Mammary epithelial cell (primary cell): ENCODE measurements around the gene RBPJL.

Experiments used
- EZH2 ChIP-seq: IDR thresholded peaks from 2 replicates; pipeline ENCODE4 v1.6.1; 2012; ENCODE audit warnings: low read length, inconsistent platforms, borderline replicate concordance
- TF ChIP-seq, protein P1 (sequence below), 2 donors: IDR thresholded peaks in 1 of 2; conservative IDR thresholded peaks in 1 of 2; 2 replicates each; pipeline ENCODE4 v1.5.1; 2011 to 2012; ENCODE audit warnings: inconsistent platforms in 2 of 2, low read length in 2 of 2, mild to moderate bottlenecking in 2 of 2, control low read depth in 1 of 2, low read depth in 1 of 2; ENCODE audit not compliant: insufficient read depth in 1 of 2; ENCODE audit errors: extremely low read depth in 1 of 2

DNA sequence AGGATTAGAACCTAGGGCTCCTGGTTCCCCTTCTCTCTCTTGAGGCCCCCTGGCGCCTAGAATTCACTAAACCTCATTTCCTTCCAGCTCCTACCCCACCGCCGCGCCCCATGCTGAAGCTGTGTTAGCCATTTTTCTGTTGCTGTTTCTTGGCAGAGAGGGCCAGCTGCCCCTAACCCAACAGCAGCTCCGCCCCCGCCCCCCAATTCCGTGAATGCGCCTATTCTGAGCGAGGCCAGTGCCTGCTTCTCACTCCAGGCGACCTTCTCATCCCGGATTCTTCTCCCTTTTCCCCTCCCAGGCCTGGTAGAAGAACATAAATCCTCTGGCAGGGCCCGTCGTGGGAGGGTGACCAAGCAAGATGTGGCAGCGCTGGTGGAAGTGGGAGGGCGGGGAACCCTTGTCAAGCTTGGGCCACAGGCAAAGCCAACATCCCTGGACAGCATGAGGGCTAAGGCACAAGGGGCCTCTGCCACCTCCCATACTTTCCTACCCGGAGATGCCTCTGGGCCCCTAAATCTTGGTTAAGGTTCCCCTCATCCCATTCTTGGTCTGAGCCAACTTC lies 518 bp downstream of the RBPJL start:
- TF ChIP-seq, protein P1, sequence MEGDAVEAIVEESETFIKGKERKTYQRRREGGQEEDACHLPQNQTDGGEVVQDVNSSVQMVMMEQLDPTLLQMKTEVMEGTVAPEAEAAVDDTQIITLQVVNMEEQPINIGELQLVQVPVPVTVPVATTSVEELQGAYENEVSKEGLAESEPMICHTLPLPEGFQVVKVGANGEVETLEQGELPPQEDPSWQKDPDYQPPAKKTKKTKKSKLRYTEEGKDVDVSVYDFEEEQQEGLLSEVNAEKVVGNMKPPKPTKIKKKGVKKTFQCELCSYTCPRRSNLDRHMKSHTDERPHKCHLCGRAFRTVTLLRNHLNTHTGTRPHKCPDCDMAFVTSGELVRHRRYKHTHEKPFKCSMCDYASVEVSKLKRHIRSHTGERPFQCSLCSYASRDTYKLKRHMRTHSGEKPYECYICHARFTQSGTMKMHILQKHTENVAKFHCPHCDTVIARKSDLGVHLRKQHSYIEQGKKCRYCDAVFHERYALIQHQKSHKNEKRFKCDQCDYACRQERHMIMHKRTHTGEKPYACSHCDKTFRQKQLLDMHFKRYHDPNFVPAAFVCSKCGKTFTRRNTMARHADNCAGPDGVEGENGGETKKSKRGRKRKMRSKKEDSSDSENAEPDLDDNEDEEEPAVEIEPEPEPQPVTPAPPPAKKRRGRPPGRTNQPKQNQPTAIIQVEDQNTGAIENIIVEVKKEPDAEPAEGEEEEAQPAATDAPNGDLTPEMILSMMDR (conservative IDR thresholded peaks at IDR 0.05 in 1 of 2, IDR thresholded peaks at IDR 0.05 in 1 of 2; ENCODE audit: extremely low read depth in 1 of 2, insufficient read depth in 1 of 2, low read depth in 1 of 2, low read length in 2 of 2): no peak
- no peak for TF ChIP-seq EZH2
